Measurements from ENCODE around the gene INPP5D. TPM values are rescaled to one million over a fixed set of nuclear protein-coding genes. Genes with fewer than 3 reads are reported as not detected.
A peak's percentile ranks its signal among the peaks of the same experiment; 100 is the strongest.
"Not testable (repeated sequence)": the region's sequence is repeated elsewhere in the genome, so short reads cannot be mapped to it uniquely, and the experiment has no call there.

The INPP5D gene
- total RNA-seq, 1 donor from 2014 or later, result 5.8 TPM

- intact Hi-C loops (cut with micrococcal nuclease), result no loop called here
- DNase-seq, result no peak
- no peak for ATAC-seq
Observed at GRCh38 chr2:233147829-233148167, 87.7 kb downstream of the INPP5D start.

DNA sequence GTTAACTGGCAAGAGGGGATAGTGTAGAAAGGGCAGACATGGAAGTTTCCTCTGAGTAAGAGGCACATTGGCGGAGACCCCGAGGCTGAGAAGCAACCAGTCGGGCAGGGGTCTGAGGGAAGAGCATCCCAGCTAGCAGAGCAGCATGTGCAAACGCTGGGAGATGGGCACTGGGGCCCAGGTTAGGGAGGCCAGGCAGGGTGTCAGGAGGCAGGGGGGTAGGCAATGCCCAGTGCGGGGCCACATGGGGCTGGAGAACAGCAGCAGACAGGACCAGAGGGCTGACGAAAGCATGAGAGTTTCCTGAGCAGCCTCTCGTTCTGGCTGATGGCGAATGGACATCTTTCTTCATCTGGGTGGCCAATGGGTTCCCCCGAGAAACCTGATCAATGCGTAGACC is 88.2 kb downstream of the INPP5D start:
- intact Hi-C loops (cut with micrococcal nuclease), result no loop called here
- DNase-seq (no peak), ATAC-seq (no peak)

GRCh38 chr2:233152541-233152940 is 92.4 kb downstream of the INPP5D start:
- ATAC-seq (peak; percentile 98), DNase-seq (peak; percentile 91)
- intact Hi-C loops (cut with micrococcal nuclease), result no loop called here

GRCh38 chr2:233153146-233153798 is 93.1 kb downstream of the INPP5D start:
- no peak for DNase-seq
- ATAC-seq, result no peak
- intact Hi-C loops (cut with micrococcal nuclease), result no loop called here

DNA sequence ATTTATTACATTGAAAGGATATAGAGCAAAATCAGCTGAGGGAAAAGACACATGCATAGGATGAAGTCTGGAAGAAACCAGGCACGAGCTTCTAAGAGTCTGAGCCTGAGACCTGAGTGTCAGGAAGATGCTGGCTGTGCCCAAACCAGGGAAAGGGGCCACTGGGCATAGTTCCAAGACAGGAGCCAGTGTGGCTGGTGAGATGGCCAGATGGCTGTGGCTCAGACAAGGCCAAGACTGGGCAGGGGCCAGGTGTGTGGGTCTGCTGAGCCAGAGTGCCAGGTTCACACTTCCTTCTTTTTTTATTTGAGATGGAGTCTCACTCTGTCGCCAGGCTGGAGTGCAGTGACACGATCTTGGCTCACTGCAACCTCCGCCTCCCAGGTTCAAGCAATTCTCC is 95.9 kb downstream of the INPP5D start:
- DNase-seq, result no peak
- intact Hi-C loops (cut with micrococcal nuclease), result no loop called here
- ATAC-seq, result no peak

DNA sequence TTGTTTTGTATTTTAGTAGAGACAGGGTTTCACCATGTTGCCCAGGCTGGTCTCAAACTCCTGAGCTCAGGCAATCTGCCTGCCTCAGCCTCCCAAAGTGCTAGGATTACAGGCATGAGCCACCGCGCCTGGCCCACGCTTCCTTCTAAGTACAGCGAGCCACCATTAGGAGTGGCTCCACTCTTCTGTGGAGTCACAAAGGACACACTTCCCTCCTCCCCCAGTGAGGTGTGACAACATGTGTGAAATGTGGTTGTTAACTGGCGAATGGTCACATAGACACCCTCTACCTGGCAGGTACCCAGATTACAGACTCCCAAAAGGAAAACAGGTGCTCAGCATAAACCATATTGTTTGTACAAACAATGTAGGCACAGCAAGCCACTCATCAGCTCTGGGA is 96.3 kb downstream of the INPP5D start:
- intact Hi-C loops (cut with micrococcal nuclease); ATAC-seq: not testable (repeated sequence)

DNA sequence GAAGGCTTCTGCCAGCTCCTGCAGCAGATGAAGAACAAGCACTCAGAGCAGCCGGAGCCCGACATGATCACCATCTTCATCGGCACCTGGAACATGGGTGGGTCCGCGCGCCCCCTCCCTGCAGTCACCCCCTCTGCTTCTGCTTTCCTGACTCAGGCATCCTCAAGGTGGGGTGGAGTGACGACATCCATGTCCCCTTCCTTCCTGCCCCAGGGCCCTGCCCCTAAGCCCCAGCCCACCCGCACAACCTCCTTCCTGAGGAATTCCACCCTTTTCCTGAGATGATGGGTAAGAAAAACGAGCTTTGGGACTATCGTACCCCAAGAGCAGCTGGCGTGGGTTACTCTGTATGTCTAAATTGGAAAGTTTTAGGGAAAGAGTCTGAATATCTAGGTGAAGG is 101.6 kb downstream of the INPP5D start:
- no peak for DNase-seq
- no peak for ATAC-seq
- intact Hi-C loops (cut with micrococcal nuclease), result no loop called here

More for the DNA sequence above, 96.3 kb downstream of the INPP5D start:
- not testable (repeated sequence) for DNase-seq

DNA sequence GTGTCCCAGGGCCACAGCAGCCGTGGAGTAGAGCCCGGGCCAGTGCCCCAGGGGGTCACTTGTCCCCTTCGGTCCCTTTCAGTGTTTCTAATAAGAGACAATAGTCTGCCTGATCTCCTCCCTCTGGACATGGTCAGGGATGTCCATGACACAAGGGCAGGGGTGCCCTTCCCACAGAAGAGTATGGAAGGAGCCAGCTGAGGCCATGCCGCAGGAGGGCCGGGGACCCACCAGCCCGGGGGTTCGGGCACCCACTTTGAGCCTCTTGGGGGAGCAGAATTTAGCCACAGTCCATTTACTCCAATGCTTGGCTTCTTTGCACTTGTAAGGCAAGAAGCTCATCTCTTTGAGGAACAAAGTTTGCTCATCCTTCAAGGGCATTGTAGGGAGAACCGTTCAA is 102.6 kb downstream of the INPP5D start:
- DNase-seq (no peak), ATAC-seq (no peak)
- intact Hi-C loops (cut with micrococcal nuclease), result no loop called here

DNA sequence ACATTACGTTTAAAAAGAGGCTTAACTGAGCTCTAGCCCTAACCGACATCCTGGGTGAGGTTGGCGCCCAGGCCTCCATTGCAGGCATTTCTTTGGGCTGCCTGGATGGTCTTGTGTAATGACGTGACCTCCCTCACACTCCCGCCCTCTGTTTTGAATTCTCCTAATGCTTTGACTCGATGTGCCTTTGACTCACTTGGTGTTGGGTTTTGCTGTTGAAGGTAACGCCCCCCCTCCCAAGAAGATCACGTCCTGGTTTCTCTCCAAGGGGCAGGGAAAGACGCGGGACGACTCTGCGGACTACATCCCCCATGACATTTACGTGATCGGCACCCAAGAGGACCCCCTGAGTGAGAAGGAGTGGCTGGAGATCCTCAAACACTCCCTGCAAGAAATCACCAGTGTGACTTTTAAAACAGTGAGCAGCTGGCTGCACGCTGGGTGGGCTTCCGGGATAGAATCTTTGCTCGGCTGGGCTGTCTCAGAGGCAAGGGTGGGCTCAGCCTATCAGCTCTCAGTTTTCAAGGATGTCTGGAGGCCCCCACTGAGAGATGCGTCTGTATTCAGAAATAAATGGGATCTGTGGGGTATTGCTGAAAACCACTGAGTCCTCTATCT is 103.5 kb downstream of the INPP5D start:
- ATAC-seq, result no peak
- intact Hi-C loops (cut with micrococcal nuclease), result no loop called here
- no peak for DNase-seq

- no peak for ATAC-seq
- intact Hi-C loops (cut with micrococcal nuclease), result no loop called here
Observed at GRCh38 chr2:233164128-233164635, 104.0 kb downstream of the INPP5D start.

GRCh38 chr2:233164967-233165366 is 104.8 kb downstream of the INPP5D start:
- ATAC-seq (no peak), DNase-seq (no peak)
- intact Hi-C loops (cut with micrococcal nuclease), result no loop called here

More at GRCh38 chr2:233164128-233164635, 104.0 kb downstream of the INPP5D start:
- DNase-seq, result no peak

- DNase-seq (no peak), ATAC-seq (no peak)
- intact Hi-C loops (cut with micrococcal nuclease), result no loop called here
Observed at GRCh38 chr2:233165543-233165894, 105.4 kb downstream of the INPP5D start.

- intact Hi-C loops (cut with micrococcal nuclease), result no loop called here
- DNase-seq (peak; percentile 72), ATAC-seq (peak; percentile 83)
Observed at GRCh38 chr2:233165895-233166661, 105.9 kb downstream of the INPP5D start.

- no peak for ATAC-seq
- intact Hi-C loops (cut with micrococcal nuclease), result no loop called here
- DNase-seq, result no peak
Observed at GRCh38 chr2:233168445-233168844, 108.3 kb downstream of the INPP5D start.

DNA sequence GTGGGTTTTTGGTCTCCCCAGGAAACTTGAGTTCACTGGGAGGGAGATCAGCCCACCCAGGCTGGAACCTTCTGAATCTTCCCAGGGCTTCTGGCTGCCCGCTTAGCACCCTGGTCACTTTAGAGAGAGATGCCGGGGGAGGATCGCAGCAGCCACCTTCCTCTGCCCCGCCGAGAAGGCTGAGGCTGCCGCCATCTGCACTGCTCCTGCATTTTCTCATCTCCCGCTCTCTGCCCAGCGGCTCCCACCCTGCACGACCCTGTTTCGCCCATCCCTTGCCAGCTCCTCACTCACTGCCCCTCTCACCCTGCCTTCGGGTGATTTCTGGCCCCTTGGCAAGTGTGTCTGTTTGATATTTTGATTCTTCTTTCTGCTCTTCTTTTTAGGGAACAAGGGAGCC is 108.8 kb downstream of the INPP5D start:
- intact Hi-C loops (cut with micrococcal nuclease), result no loop called here
- ATAC-seq, result no peak
- DNase-seq, result no peak

DNA sequence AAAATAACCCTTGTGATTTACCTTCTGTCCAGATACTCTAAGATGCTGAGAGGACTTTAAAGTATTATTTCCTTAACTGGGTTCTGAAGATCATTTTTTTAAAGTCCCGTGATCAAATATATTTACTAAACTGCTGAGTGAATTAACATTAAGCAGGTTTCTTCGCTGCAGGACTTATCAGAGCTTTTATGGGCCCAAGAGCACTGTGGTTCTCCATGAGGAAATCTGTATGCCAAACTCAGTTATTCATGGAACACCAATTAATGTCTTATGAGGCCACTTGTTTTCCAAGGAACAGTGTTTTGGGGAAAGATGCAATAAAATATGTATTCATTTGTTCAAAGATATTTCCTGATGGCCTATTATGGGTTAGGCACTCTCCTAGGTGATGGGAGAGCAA is 111.2 kb downstream of the INPP5D start:
- intact Hi-C loops (cut with micrococcal nuclease), result no loop called here
- DNase-seq (no peak), ATAC-seq (no peak)

GRCh38 chr2:233173115-233173514 is 113.0 kb downstream of the INPP5D start:
- ATAC-seq, result no peak
- intact Hi-C loops (cut with micrococcal nuclease), result no loop called here
- DNase-seq, result no peak

GRCh38 chr2:233174137-233174536 is 114.0 kb downstream of the INPP5D start:
- DNase-seq (no peak), ATAC-seq (no peak)
- intact Hi-C loops (cut with micrococcal nuclease), result no loop called here

GRCh38 chr2:233178994-233179847 is 119.1 kb downstream of the INPP5D start:
- DNase-seq, result no peak

More at GRCh38 chr2:233178994-233179847, 119.1 kb downstream of the INPP5D start:
- ATAC-seq, result peak; percentile 58
- intact Hi-C loops (cut with micrococcal nuclease), result no loop called here

Data from left ventricle myocardium superior (tissue), 1 donor.